Panc1 (cell line): Measurements from ENCODE around the gene FGF2.

ENCODE experiments used
- CTCF ChIP-seq: fragments of 450-650 bp; IDR thresholded peaks from 2 replicates; pipeline ENCODE4 v1.5.1; 2017; ENCODE audit warnings: mild to moderate bottlenecking
- POLR2AphosphoS5 ChIP-seq: IDR thresholded peaks from 2 replicates; pipeline ENCODE4 v1.6.1; 2012; ENCODE audit warnings: mild to moderate bottlenecking, low read depth, low read length, moderate library complexity
- SIN3A ChIP-seq: IDR thresholded peaks from 2 replicates; pipeline ENCODE4 v1.6.1; 2012; ENCODE audit warnings: low read depth, mild to moderate bottlenecking, low read length, moderate library complexity, borderline replicate concordance; ENCODE audit not compliant: insufficient read depth
- TCF7L2 ChIP-seq: IDR thresholded peaks from 2 replicates; pipeline ENCODE4 v1.6.1; 2011; ENCODE audit warnings: mild to moderate bottlenecking, low read depth, low read length, inconsistent platforms

- TF ChIP-seq CTCF (no peak; the same call in 1 of the 2 replicates), POLR2AphosphoS5 (no peak), SIN3A (no peak), TCF7L2 (no peak)
Observed at GRCh38 chr4:122787940-122788339, 38.7 kb upstream of the FGF2 start.
